CD8-positive, alpha-beta memory T cell (primary cell): ENCODE results near the gene CCDC102B. TPM values are rescaled to one million over a fixed set of nuclear protein-coding genes. Genes with fewer than 3 reads are reported as not detected.

ENCODE experiments used
- CTCF ChIA-PET: fragments of 350-600 bp; sonication (Branson Sonifier 250); formaldehyde crosslinking; loops from one replicate; lab custom pipeline; 2021; ENCODE audit warnings: antibody characterized with exemption; lab: Charles Lee
- POLR2A ChIA-PET: fragments of 350-600 bp; sonication (Branson Sonifier 250); formaldehyde crosslinking; loops from one replicate; lab custom pipeline; 2021; ENCODE audit warnings: antibody characterized with exemption; lab: Charles Lee
- DNase-seq, 5 donors: peaks; one replicate each; pipeline versions ENCODE4 v3.0.0 to v3.0.0-alpha.2; 2020 to 2022; ENCODE audit warnings: mixed read lengths in 1 of 5
- H3K27ac ChIP-seq: one replicate; pipeline ENCODE4 v1.7.0; 2013; ENCODE audit warnings: low read depth, mild to moderate bottlenecking, low read length, moderate library complexity
- H3K27me3 ChIP-seq: 2 replicates; pipeline ENCODE4 v1.7.0; 2013; ENCODE audit warnings: low read length, mild to moderate bottlenecking; ENCODE audit not compliant: insufficient read depth, poor library complexity, severe bottlenecking
- H3K36me3 ChIP-seq: 2 replicates; pipeline ENCODE4 v1.7.0; 2013; ENCODE audit warnings: mild to moderate bottlenecking, low read length, moderate library complexity; ENCODE audit not compliant: insufficient read depth
- H3K4me1 ChIP-seq: 2 replicates; pipeline ENCODE4 v1.7.0; 2013; ENCODE audit warnings: mild to moderate bottlenecking, low read length, moderate library complexity; ENCODE audit not compliant: insufficient read depth
- H3K4me3 ChIP-seq: 2 replicates; pipeline ENCODE4 v1.7.0; 2013; ENCODE audit warnings: mild to moderate bottlenecking, low read length
- H3K9me3 ChIP-seq: 2 replicates; pipeline ENCODE4 v1.7.0; 2013; ENCODE audit warnings: mild to moderate bottlenecking, low read length
- H3K27ac Mint-ChIP-seq, 8 donors: one replicate each; pipeline ENCODE4 v1.8.0; 2020 to 2021; ENCODE audit warnings: mixed read lengths in 8 of 8, mild to moderate bottlenecking in 6 of 8, inconsistent platforms in 3 of 8, moderate library complexity in 3 of 8
- H3K27me3 Mint-ChIP-seq, 2 donors: one replicate each; pipeline ENCODE4 v1.8.0; 2020 to 2021; ENCODE audit warnings: mixed read lengths in 2 of 2, mild to moderate bottlenecking in 1 of 2, moderate library complexity in 1 of 2
- H3K36me3 Mint-ChIP-seq, 3 donors: one replicate each; pipeline ENCODE4 v1.8.0; 2020 to 2021; ENCODE audit warnings: mixed read lengths in 3 of 3, inconsistent platforms in 1 of 3, mild to moderate bottlenecking in 1 of 3
- H3K4me1 Mint-ChIP-seq, 3 donors: one replicate each; pipeline ENCODE4 v1.8.0; 2020 to 2021; ENCODE audit warnings: mixed read lengths in 3 of 3, inconsistent platforms in 1 of 3, mild to moderate bottlenecking in 1 of 3
- H3K4me3 Mint-ChIP-seq, 7 donors: one replicate each; pipeline ENCODE4 v1.8.0; 2020 to 2021; ENCODE audit warnings: mixed read lengths in 7 of 7, mild to moderate bottlenecking in 6 of 7, moderate library complexity in 4 of 7, inconsistent platforms in 2 of 7
- H3K9me3 Mint-ChIP-seq, 5 donors: one replicate each; pipeline ENCODE4 v1.8.0; 2020 to 2022; ENCODE audit warnings: mixed read lengths in 5 of 5, mild to moderate bottlenecking in 3 of 5, moderate library complexity in 2 of 5, inconsistent platforms in 1 of 5
- polyA plus RNA-seq: library from polyadenylated mRNA; unstranded; fragments of 300-500 nt; fragmentation: Illumina TruSeq; gene quantifications from one replicate; pipeline ENCODE4 v1.2.3, GENCODE V29; 2021
- total RNA-seq, 2 experiments: library from RNA; stranded (reverse); gene quantifications; one replicate each; pipeline ENCODE4 v1.2.3, GENCODE V29; 2021

Gene CCDC102B
- total RNA-seq (1 to 10 TPM in 1 of 2 experiments, under 1 TPM in 1; 0.75 to 1.1 TPM), polyA plus RNA-seq (4.7 TPM)

- H3K9me3 ChIP-seq: no peaks in the 10 kb centered on the region
- Mint-ChIP-seq H3K4me1 (no peaks in the 10 kb centered on the region), H3K36me3 (no peaks in the 10 kb centered on the region), H3K27ac (no peak within 1 kb of the TSS), H3K9me3 (no peaks in the 10 kb centered on the region), H3K27me3 (no peaks in the 10 kb centered on the region), H3K4me3 (no peak within 1 kb of the TSS)
- DNase-seq: no peak
- H3K27ac ChIP-seq: no peak within 1 kb of the TSS
- H3K4me1 ChIP-seq: no peaks in the 10 kb centered on the region
- H3K27me3 ChIP-seq: no peaks in the 10 kb centered on the region
- H3K4me3 ChIP-seq: no peak within 1 kb of the TSS
- CTCF ChIA-PET: no interaction called here
- POLR2A ChIA-PET: no interaction called here
- H3K36me3 ChIP-seq: no peaks in the 10 kb centered on the region
These were observed at the start of gene CCDC102B for GRCh38 chr18:68797871-68798270. TSS of gene CCDC102B (plus strand) at chr18:68798080. CDS start at chr18:68836764, 38,684 bp downstream.

GRCh38 chr18:68757126-68757525, 40.8 kb upstream of the CCDC102B start:
- no peak overlapping the region for H3K4me3 ChIP-seq
- H3K4me1 ChIP-seq: no peaks in the 10 kb centered on the region
- POLR2A ChIA-PET: interaction anchor here (0.7 kb wide), 1 partner anchor 65 kb away, joined by 3 read pairs; no protein-coding TSS in a partner anchor
- Mint-ChIP-seq H3K9me3 (peaks cover 1 to 8% (median 5%) of the 10 kb centered on the region in 5 donors), H3K4me1 (no peaks in the 10 kb centered on the region), H3K27me3 (no peaks in the 10 kb centered on the region), H3K4me3 (no peak overlapping the region), H3K36me3 (peaks cover 0 to 3% (median 1%) of the 10 kb centered on the region in 3 donors), H3K27ac (no peak overlapping the region)
- H3K27me3 ChIP-seq: no peaks in the 10 kb centered on the region
- no peak for DNase-seq
- CTCF ChIA-PET: no interaction called here
- no peaks in the 10 kb centered on the region for H3K36me3 ChIP-seq
- H3K27ac ChIP-seq: no peak overlapping the region
- no peaks in the 10 kb centered on the region for H3K9me3 ChIP-seq

DNA sequence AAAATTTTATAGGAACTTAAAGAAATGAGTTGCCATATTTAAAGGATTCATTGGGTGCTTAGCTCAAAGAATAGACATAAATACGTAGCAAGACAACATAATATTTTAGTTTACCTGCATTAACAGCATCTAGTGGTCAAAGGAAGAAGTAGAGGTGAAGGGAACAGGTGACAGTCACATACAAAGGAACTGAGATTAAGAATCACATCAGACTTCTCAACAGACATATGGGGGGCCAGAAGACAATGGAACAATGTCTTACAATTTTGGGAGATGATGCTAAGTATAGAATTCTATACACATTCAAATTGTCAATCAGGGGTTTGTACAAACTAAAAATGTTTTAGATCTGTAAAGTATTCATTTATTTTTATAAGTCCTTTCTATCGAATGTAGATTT, 38.6 kb upstream of the CCDC102B start:
- H3K36me3 Mint-ChIP-seq: no peaks in the 10 kb centered on the region
- ChIA-PET POLR2A (no interaction called here), CTCF (no interaction called here)
- H3K9me3 Mint-ChIP-seq: peaks cover 1 to 8% (median 5%) of the 10 kb centered on the region in 5 donors
- H3K27ac Mint-ChIP-seq: peak overlapping the region in 1 of 8 donors; percentile 12
- no peaks in the 10 kb centered on the region for H3K4me1 ChIP-seq
- no peak overlapping the region for H3K27ac ChIP-seq
- no peak for DNase-seq
- no peaks in the 10 kb centered on the region for H3K36me3 ChIP-seq
- H3K4me3 ChIP-seq: no peak overlapping the region
- no peaks in the 10 kb centered on the region for H3K27me3 Mint-ChIP-seq
- no peak overlapping the region for H3K4me3 Mint-ChIP-seq
- H3K9me3 ChIP-seq: no peaks in the 10 kb centered on the region
- no peaks in the 10 kb centered on the region for H3K27me3 ChIP-seq
- no peaks in the 10 kb centered on the region for H3K4me1 Mint-ChIP-seq

DNA sequence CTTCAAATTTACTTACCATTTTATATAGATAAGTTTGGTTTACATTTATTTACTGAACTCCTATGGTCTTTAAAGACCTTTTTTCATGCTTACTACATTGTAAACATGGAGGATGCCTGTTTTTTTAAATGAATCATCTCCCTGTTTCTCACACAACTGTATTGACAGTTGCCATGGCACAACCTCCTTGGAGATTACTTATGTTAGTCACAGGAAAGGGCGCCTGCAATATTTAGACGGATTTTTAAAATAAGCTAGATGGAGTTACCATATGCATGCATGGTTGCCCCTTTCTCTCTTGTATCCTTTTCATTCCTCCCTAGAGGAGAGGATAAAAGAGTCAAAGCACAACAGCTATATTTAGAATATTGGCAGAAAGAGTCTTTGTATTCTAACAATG, 34.8 kb upstream of the CCDC102B start:
- Histone ChIP-seq H3K27me3 (no peaks in the 10 kb centered on the region), H3K9me3 (no peaks in the 10 kb centered on the region), H3K4me3 (no peak overlapping the region), H3K27ac (no peak overlapping the region), H3K36me3 (no peaks in the 10 kb centered on the region), H3K4me1 (no peaks in the 10 kb centered on the region)
- ChIA-PET CTCF (no interaction called here), POLR2A (no interaction called here)
- H3K4me1 Mint-ChIP-seq: no peaks in the 10 kb centered on the region
- H3K36me3 Mint-ChIP-seq: no peaks in the 10 kb centered on the region
- H3K27me3 Mint-ChIP-seq: no peaks in the 10 kb centered on the region
- no peak overlapping the region for H3K27ac Mint-ChIP-seq
- H3K4me3 Mint-ChIP-seq: no peak overlapping the region
- DNase-seq: no peak
- peaks cover 1 to 8% (median 5%) of the 10 kb centered on the region in 5 donors for H3K9me3 Mint-ChIP-seq

DNA sequence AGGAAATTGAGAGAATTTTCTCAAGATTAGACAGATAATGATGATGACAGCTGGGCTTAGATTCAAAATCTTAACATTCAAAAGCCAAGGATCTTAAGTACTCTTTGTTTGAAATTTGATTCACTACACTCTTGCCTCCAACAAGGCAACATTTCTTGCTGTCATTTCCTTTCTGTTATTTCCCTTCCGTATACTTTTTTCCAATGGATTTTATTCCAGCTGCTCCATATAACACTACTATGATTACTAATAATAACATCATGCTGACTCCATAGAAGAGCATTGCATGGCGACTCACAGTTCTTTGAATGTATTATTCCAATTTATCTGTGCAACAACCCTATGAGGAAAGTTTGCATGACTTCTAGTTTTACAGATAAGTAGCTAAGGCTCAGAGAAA, 33.9 kb upstream of the CCDC102B start:
- H3K4me3 ChIP-seq: no peak overlapping the region
- H3K36me3 Mint-ChIP-seq: no peaks in the 10 kb centered on the region
- H3K9me3 Mint-ChIP-seq: peaks cover 0 to 4% (median 3%) of the 10 kb centered on the region in 5 donors
- no peak overlapping the region for H3K27ac Mint-ChIP-seq
- H3K27me3 ChIP-seq: no peaks in the 10 kb centered on the region
- H3K27ac ChIP-seq: no peak overlapping the region
- H3K27me3 Mint-ChIP-seq: no peaks in the 10 kb centered on the region
- ChIA-PET POLR2A (no interaction called here), CTCF (no interaction called here)
- H3K36me3 ChIP-seq: no peaks in the 10 kb centered on the region
- no peak for DNase-seq
- no peaks in the 10 kb centered on the region for H3K4me1 Mint-ChIP-seq
- no peak overlapping the region for H3K4me3 Mint-ChIP-seq
- no peaks in the 10 kb centered on the region for H3K9me3 ChIP-seq
- H3K4me1 ChIP-seq: no peaks in the 10 kb centered on the region

DNA sequence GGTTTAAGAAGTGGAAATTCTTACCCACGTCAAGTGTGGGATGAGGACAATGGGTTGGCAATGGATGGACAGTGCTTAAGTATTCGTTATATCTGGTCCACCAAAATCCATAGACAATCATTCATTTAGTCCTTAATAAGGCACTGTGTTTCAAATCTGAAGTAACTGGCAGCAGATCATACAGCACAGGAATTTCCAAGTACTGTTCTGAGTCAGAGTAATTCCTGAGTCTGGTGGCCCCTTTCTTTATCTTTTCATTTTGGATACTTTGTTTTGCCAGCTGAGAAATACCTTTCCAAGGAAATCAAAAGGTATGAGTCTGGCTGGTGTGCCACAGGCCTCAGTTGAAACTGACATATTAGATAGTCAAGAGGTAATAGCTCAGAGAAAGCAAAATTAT, 31.4 kb upstream of the CCDC102B start:
- Mint-ChIP-seq H3K4me3 (no peak overlapping the region), H3K4me1 (no peaks in the 10 kb centered on the region), H3K27me3 (no peaks in the 10 kb centered on the region), H3K27ac (no peak overlapping the region), H3K9me3 (no peaks in the 10 kb centered on the region), H3K36me3 (no peaks in the 10 kb centered on the region)
- no peaks in the 10 kb centered on the region for H3K27me3 ChIP-seq
- no peak overlapping the region for H3K4me3 ChIP-seq
- CTCF ChIA-PET: interaction anchor here (1.0 kb wide), 1 partner anchor 9 kb away, joined by 4 read pairs; no protein-coding TSS in a partner anchor
- no peak overlapping the region for H3K27ac ChIP-seq
- H3K4me1 ChIP-seq: no peaks in the 10 kb centered on the region
- no peaks in the 10 kb centered on the region for H3K36me3 ChIP-seq
- no peak for DNase-seq
- POLR2A ChIA-PET: no interaction called here
- no peaks in the 10 kb centered on the region for H3K9me3 ChIP-seq

- Mint-ChIP-seq H3K27me3 (no peaks in the 10 kb centered on the region), H3K36me3 (no peaks in the 10 kb centered on the region), H3K27ac (no peak overlapping the region), H3K4me3 (no peak overlapping the region), H3K4me1 (no peaks in the 10 kb centered on the region), H3K9me3 (no peaks in the 10 kb centered on the region)
- no peak overlapping the region for H3K4me3 ChIP-seq
- H3K27me3 ChIP-seq: no peaks in the 10 kb centered on the region
- DNase-seq: no peak
- no peaks in the 10 kb centered on the region for H3K4me1 ChIP-seq
- no peaks in the 10 kb centered on the region for H3K9me3 ChIP-seq
- no peaks in the 10 kb centered on the region for H3K36me3 ChIP-seq
- ChIA-PET CTCF (no interaction called here), POLR2A (no interaction called here)
- H3K27ac ChIP-seq: no peak overlapping the region
These were observed 28.4 kb upstream of the CCDC102B start for GRCh38 chr18:68769461-68769860.

- CTCF ChIA-PET: no interaction called here
- Histone ChIP-seq H3K9me3 (no peaks in the 10 kb centered on the region), H3K4me1 (no peaks in the 10 kb centered on the region), H3K27ac (no peak overlapping the region), H3K36me3 (no peaks in the 10 kb centered on the region), H3K4me3 (no peak overlapping the region), H3K27me3 (no peaks in the 10 kb centered on the region)
- no peaks in the 10 kb centered on the region for H3K27me3 Mint-ChIP-seq
- H3K4me3 Mint-ChIP-seq: no peak overlapping the region
- no peaks in the 10 kb centered on the region for H3K4me1 Mint-ChIP-seq
- POLR2A ChIA-PET: no interaction called here
- H3K27ac Mint-ChIP-seq: no peak overlapping the region
- no peak for DNase-seq
- no peaks in the 10 kb centered on the region for H3K9me3 Mint-ChIP-seq
- H3K36me3 Mint-ChIP-seq: no peaks in the 10 kb centered on the region
These were observed 25.6 kb upstream of the CCDC102B start for GRCh38 chr18:68772268-68772667.
